Measurements from ENCODE around the gene LRCH1.

DNA sequence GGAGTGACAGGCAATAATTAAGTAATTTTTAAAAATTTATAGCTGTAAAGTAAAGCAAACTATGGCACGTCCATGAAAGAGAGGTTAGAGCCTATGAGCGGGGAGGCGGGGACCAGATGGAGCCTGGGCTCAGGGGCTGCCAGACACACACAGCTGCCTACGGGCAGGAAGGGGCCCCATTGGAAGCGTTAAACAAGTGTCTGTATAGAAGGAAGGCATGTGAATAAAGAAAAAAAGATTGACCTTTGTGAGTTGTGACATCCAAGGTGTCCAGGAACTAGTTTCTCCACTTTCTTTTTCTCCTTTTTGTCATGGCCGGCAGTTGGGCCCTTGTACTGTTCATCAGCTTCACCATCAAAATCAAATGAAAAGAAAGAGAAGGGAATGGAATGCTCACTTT lies 56.8 kb downstream of the LRCH1 start:
- TF ChIP-seq EZH2 (IDR thresholded peaks at IDR 0.05) (no peak), CTCF (IDR thresholded peaks at IDR 0.05) (no peak), EZH2phosphoT487 (IDR thresholded peaks at IDR 0.05) (no peak)
